Heart left ventricle (tissue), 16 donors: ENCODE measurements around the gene ADAD1. TPM values are rescaled to one million over a fixed set of nuclear protein-coding genes. Genes with fewer than 3 reads are reported as not detected.
"Not testable (repeated sequence)": the region's sequence is repeated elsewhere in the genome, so short reads cannot be mapped to it uniquely, and the experiment has no call there.

Source experiments
- ATAC-seq, 4 donors: fragments of 200-7000 bp; cut with Tn5 transposase; one replicate each; pipeline ENCODE4 v1.9.1; 2020 to 2022; ENCODE audit warnings: moderate library complexity in 4 of 4, mild to moderate bottlenecking in 3 of 4, moderate number of reproducible peaks in 1 of 4
- DNase-seq, 5 donors: peaks; one replicate each; pipeline ENCODE4 v3.0.0-alpha.2; 2020
- H3K27ac ChIP-seq, 12 donors: fragments of 200-600 bp; sonication (generic) in 4 of 12; one replicate each; pipeline versions ENCODE4 v1.5.0 to v1.8.0; 2016 to 2022; ENCODE audit warnings: mild to moderate bottlenecking in 2 of 12
- H3K27me3 ChIP-seq, 9 donors: fragments of 200-600 bp; sonication (generic) in 2 of 9; one replicate each; pipeline versions ENCODE4 v1.5.1 to v1.8.0; 2016 to 2022; ENCODE audit warnings: mild to moderate bottlenecking in 3 of 9
- H3K36me3 ChIP-seq, 9 donors: fragments of 200-600 bp; sonication (generic) in 2 of 9; one replicate each; pipeline versions ENCODE4 v1.5.0 to v1.8.0; 2018 to 2022; ENCODE audit warnings: mild to moderate bottlenecking in 2 of 9
- H3K4me1 ChIP-seq, 12 donors: fragments of 200-600 bp; sonication (generic) in 4 of 12; one replicate each; pipeline versions ENCODE4 v1.5.0 to v1.8.0; 2016 to 2022; ENCODE audit warnings: mild to moderate bottlenecking in 3 of 12
- H3K4me3 ChIP-seq, 12 donors: fragments of 200-600 bp; sonication (generic) in 4 of 12; one replicate each; pipeline versions ENCODE4 v1.5.0 to v1.8.0; 2017 to 2022; ENCODE audit warnings: mild to moderate bottlenecking in 9 of 12, moderate library complexity in 4 of 12
- H3K9me3 ChIP-seq, 12 donors: fragments of 200-600 bp; sonication (generic) in 4 of 12; one replicate each; pipeline versions ENCODE4 v1.5.0 to v1.8.0; 2016 to 2022; ENCODE audit warnings: mild to moderate bottlenecking in 1 of 12
- CTCF ChIP-seq, 12 donors: fragments of 200-600 bp; sonication (generic) in 4 of 12; IDR thresholded peaks; one replicate each; pipeline versions ENCODE4 v1.5.0 to v1.8.0; 2018 to 2022; ENCODE audit warnings: antibody characterized with exemption in 12 of 12, mild to moderate bottlenecking in 5 of 12
- POLR2A ChIP-seq, 2 donors: fragments of 450-650 bp; IDR thresholded peaks; one replicate each; pipeline ENCODE4 v1.6.1; 2017; ENCODE audit warnings: antibody characterized with exemption in 2 of 2, mild to moderate bottlenecking in 2 of 2, moderate library complexity in 2 of 2
- WGBS, 4 donors: extraction: QIAGEN DNeasy Blood & Tissue Kit in 2 of 4; methylation state at CpG; one replicate each; pipeline versions ENCODE4 v1.1.5 to v1.1.7; 2013 to 2018; 5-methylcytosine and 5-hydroxymethylcytosine counted together
- intact Hi-C, 10 donors: fragments of 100-400 bp; cut with DNase I; formaldehyde crosslinking; loops; one replicate each; pipeline versions ENCODE4 v1.11.1 to v1.14.2; 2022
- polyA plus RNA-seq, 2 donors: library from polyadenylated mRNA; stranded (reverse); fragments of 200-250 nt; gene quantifications; one replicate each; pipeline ENCODE4 v1.2.3, GENCODE V29; 2013
- total RNA-seq, 9 donors: library from RNA; depleted of rRNA in 2 of 9; stranded (reverse); fragments of >200 nt in 2 of 9; fragmentation: NEBNext Ultra II Directional in 3 of 9; extraction: Animal tissue kit (Norgen Biotek cat#: 25700) in 3 of 9; gene quantifications; one replicate each; pipeline versions ENCODE4 v1.1.0 to v1.2.4, GENCODE V29; 2016 to 2023
- donor health status: ischemic (EF 13 %, LVEDD 7.1; RV severe dilation, severe dysfunction).
- donor health status: healthy with polysubstance abuse.
- donor health status: DM: no; HTN: yes; CAD: no.
- donor health status: DM: no; HTN: no; CAD: no.
- donor health status: ischemic (EF 25% LVEDD 6.9; RV normal size, moderate dysfunction).
- donor health status: ischemic (EF 25% LVEDD 5.7; RV mildly dilated, moderate dysfunction).
- donor health status: healthy.
- donor health status: DM: yes; HTN: yes; CAD: no.
- donor health status: ischemic (EF 35%, LVEDD 5.7; RV mildly dilated, moderate dysfunction).
- donor health status: nonischemic (EF 11% LVEDD 7.7; RV severe dilation, severe dysfunction).
- donor health status: DM: yes; HTN: yes; CAD: no.
- donor health status: PGD.
- donor health status: ischemic (EF 29% LVEDD 5.4; RV normal size, mild dysfunction).
- donor health status: nonischemic (EF 23%, LVEDD 6.1; RV moderate dilation, normal function).

The ADAD1 gene
- total and polyA plus RNA-seq, 11 donors = not detected

- Histone ChIP-seq H3K4me1 (no peaks in the 10 kb centered on the region), H3K4me3 (no peak overlapping the region), H3K36me3 (peaks cover 0 to 81% (median 74%) of the 10 kb centered on the region in 9 donors), H3K9me3 (peaks cover 0 to 8% (median 0%) of the 10 kb centered on the region in 12 donors), H3K27ac (no peak overlapping the region), H3K27me3 (no peaks in the 10 kb centered on the region)
- ATAC-seq (no peak), DNase-seq (no peak)
- intact Hi-C loops = loop anchor here in 1 of 10 donors (10.0 kb wide), 1 partner anchor 176 kb away; no protein-coding TSS in a partner anchor
- WGBS, 4 donors = 84 to 90% (median 88%) methylated on average over 3 of the region's 3 CpGs
- TF ChIP-seq POLR2A (IDR thresholded peaks at IDR 0.05) (no peak), CTCF (IDR thresholded peaks at IDR 0.05) (no peak)
These were observed 18.1 kb upstream of the ADAD1 start for GRCh38 chr4:122360754-122361153.

GRCh38 chr4:122364700-122365404, 14.0 kb upstream of the ADAD1 start:
- ATAC-seq (no peak), DNase-seq (peak in 2 of 5 donors; percentile 17 to 42)
- Histone ChIP-seq H3K9me3 (peaks cover 0 to 32% (median 0%) of the 10 kb centered on the region in 12 donors), H3K27ac (no peak overlapping the region), H3K4me1 (no peaks in the 10 kb centered on the region), H3K27me3 (no peaks in the 10 kb centered on the region), H3K36me3 (peaks cover 0 to 40% (median 34%) of the 10 kb centered on the region in 9 donors), H3K4me3 (no peak overlapping the region)
- WGBS, 4 donors = 76 to 94% (median 84%) methylated on average over 15 to 18 of the region's 18 CpGs
- intact Hi-C loops = loop anchor here in 1 of 10 donors (10.0 kb wide), 1 partner anchor 180 kb away; no protein-coding TSS in a partner anchor
- TF ChIP-seq CTCF (IDR thresholded peaks at IDR 0.05) (no peak), POLR2A (IDR thresholded peaks at IDR 0.05) (no peak)

GRCh38 chr4:122368786-122369185, 10.0 kb upstream of the ADAD1 start:
- intact Hi-C loops = loop anchor here in 1 of 10 donors (10.0 kb wide), 1 partner anchor 184 kb away; no protein-coding TSS in a partner anchor
- DNase-seq, ATAC-seq, H3K4me3 ChIP-seq, H3K36me3 ChIP-seq, H3K27ac ChIP-seq, H3K4me1 ChIP-seq, H3K27me3 ChIP-seq: not testable (repeated sequence)
- 79 to 95% (median 81%) methylated on average over 3 of the region's 3 CpGs for WGBS, 4 donors
- peaks cover 0 to 32% (median 0%) of the 10 kb centered on the region in 12 donors for H3K9me3 ChIP-seq

- no peak for ATAC-seq
- no peak for DNase-seq
- 77 to 88% (median 86%) methylated on average over 1 of the region's 1 CpG for WGBS, 4 donors
- no peak overlapping the region for H3K27ac ChIP-seq
- no peaks in the 10 kb centered on the region for H3K27me3 ChIP-seq
- no peaks in the 10 kb centered on the region for H3K4me1 ChIP-seq
- H3K36me3 ChIP-seq = no peaks in the 10 kb centered on the region
- no peaks in the 10 kb centered on the region for H3K9me3 ChIP-seq
- TF ChIP-seq POLR2A (IDR thresholded peaks at IDR 0.05) (no peak), CTCF (IDR thresholded peaks at IDR 0.05) (no peak)
- intact Hi-C loops = no loop called here
- no peak overlapping the region for H3K4me3 ChIP-seq
These were observed 1.5 kb upstream of the ADAD1 start for GRCh38 chr4:122377352-122377751.
